Activated CD8-positive, alpha-beta memory T cell treated with anti-CD3 and anti-CD28 coated beads, Interleukin-2, amount 50 U/mL, for 1 hour (primary cell): ENCODE measurements around the gene KPNB1.
"Not testable (repeated sequence)": the region's sequence is repeated elsewhere in the genome, so short reads cannot be mapped to it uniquely, and the experiment has no call there.

Experiments
- DNase-seq: peaks from one replicate; pipeline ENCODE4 v3.0.0-alpha.2; 2020; ENCODE audit errors: extremely low read depth

The KPNB1 gene

DNA sequence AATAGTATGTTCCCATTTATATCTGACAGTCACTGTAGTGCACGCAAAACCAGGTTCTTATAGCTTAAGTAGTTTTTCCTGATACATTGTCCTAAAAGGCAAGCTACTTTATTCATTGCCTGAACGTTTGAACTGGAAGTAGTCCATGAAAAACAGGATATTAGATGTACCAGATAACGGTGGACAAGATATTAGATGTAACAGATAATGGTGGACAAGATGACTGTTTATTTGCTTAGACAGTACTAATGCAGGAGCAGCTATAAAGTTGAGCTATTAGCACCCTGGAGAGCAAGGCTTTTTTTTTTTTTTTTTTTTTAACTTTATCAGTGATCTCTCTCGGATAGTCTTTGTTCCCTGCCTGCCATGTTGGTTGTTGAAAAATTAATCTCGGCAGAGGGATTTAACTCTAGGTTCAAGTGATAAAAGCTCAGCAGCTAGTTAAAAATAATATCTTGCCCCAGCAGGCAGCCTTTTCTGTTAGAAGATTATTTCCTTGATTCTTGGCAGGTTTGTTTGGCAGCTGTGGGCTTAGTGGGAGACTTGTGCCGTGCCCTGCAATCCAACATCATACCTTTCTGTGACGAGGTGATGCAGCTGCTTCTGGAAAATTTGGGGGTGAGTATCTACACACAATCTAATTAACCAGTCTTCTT, 26.9 kb downstream of the KPNB1 start:
- DNase-seq: no peak

DNA sequence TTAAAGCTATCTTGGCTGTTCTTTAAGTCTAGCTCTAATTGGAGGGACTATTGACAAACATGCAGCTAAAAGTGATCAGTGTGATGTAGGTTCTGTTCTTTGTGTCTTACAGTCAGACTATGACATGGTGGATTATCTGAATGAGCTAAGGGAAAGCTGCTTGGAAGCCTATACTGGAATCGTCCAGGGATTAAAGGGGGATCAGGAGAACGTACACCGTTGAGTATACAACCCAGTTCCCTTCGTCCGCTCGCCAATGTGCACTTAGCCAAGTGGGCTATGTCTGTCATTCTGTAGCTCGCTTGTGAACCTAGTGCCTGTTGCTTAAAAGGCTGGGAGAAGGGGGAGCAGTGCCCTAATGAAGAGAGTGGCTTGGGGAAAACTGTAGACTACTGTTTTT, 28.5 kb downstream of the KPNB1 start:
- DNase-seq: no peak

- DNase-seq: no peak
These were observed 32.4 kb downstream of the KPNB1 start for GRCh38 chr17:47682138-47682537.

DNA sequence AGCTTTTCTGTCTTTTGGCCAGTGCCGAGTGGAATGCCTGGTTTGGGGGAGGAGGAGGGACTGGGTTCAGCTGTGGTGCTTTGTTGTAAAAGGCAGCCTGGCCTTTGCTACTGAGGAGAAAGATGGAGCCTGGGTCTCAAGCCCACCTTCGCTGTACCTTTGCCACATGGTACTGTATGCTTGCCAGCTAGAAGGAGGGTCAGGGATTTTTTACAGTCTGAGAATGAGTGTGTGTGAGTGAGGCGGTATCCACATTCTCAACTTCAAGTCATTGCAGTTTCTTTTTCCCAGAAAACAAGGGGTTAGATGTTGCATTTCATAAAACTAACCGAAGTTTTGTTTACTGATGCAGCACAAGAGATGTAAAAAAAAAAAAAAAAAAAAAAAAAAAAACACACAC, 33.0 kb downstream of the KPNB1 start:
- DNase-seq: not testable (repeated sequence)

DNA sequence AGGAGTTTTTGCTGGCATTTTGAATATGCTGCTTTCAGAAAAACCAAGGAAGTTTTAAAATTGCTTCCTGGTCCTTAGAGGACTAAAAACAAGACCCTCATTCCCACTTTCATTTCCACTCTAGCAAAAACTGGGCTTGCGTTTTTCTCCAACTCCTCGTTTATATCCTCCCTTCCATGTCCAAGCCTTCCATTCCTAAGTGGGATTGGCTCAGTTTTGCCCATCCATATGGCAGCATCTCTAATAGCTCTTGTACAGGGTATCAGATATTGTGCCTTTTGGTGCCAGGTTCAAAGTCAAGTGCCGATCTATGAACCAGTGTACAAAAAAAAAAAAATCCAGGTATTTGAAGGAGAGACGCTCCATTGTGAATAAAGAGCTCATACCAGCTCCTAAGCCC, 34.3 kb downstream of the KPNB1 start:
- DNase-seq: no peak

GRCh38 chr17:47684535-47685193, 34.9 kb downstream of the KPNB1 start:
- no peak for DNase-seq

DNA sequence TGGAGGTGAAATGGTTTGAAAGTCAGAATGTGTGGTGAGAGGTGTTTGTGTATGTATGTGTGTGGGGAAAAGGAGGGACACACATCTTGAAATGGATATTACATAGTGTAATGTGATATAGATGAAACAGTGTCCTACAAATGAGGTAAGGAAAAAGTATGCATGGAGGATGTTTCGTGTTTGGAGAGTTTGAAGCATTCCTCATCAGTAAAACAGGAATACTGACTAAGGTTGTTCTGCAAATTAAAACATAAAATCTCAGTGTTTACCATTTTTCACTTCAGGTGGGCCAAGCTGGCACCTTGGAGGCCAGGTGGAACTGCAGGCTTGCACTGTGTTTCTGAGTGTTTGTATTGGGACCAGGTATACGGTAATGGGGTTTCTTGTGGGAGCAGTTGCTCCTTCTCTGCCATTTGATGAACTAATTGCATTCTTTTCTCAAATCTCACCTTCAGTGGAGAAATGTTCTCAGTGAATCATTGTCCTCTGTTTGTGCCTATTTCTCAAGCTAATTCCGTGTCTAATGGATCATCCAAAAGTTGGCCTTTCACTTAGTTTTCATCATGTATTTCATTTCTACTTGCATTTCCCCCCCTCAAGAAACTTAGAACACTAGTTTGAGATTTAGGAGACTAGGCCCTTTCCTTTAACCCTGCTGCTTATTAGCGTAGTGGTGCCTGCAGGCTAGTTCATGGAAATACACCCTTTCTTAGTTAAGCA, 36.0 kb downstream of the KPNB1 start:
- no peak for DNase-seq

DNA sequence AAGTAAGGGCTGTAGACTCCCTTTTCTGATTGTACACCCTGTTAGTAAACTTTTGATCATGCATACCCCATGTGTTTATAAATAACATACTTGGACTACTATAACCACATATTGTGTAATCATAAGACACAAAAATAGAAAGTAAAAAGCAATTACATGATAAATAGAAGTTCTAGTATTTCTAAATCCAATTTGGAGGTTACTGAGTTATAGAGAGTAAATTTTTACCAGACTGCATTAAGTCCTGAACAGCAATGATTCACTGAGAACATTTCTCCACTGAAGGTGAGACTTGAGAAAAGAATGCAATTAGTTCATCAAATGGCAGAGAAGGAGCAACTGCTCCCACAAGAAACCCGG, 36.5 kb downstream of the KPNB1 start:
- DNase-seq: no peak

- DNase-seq: no peak
These were observed 37.1 kb downstream of the KPNB1 start for GRCh38 chr17:47686664-47687327.

GRCh38 chr17:47687328-47687690, 37.6 kb downstream of the KPNB1 start:
- no peak for DNase-seq

GRCh38 chr17:47687748-47688147, 38.0 kb downstream of the KPNB1 start:
- no peak for DNase-seq

DNA sequence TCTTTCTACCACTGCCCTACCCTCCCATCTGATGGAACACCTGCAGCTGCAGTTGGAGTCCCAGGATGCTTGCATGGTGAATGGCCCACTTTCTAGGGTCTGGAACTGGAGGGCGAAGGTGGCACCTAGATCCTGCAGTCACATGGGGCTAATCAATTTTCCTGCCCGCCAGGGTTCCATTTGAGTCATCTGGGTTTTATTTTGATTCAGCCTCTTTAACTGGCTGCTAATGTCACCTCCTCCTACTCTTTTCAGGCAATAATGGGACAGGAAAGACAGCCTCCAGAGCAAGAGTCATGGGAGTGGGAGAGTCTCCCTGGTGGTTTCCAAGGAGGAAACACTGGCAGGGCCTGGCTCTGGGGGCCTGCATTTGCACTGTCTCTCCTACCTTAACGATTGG, 40.4 kb downstream of the KPNB1 start:
- no peak for DNase-seq

DNA sequence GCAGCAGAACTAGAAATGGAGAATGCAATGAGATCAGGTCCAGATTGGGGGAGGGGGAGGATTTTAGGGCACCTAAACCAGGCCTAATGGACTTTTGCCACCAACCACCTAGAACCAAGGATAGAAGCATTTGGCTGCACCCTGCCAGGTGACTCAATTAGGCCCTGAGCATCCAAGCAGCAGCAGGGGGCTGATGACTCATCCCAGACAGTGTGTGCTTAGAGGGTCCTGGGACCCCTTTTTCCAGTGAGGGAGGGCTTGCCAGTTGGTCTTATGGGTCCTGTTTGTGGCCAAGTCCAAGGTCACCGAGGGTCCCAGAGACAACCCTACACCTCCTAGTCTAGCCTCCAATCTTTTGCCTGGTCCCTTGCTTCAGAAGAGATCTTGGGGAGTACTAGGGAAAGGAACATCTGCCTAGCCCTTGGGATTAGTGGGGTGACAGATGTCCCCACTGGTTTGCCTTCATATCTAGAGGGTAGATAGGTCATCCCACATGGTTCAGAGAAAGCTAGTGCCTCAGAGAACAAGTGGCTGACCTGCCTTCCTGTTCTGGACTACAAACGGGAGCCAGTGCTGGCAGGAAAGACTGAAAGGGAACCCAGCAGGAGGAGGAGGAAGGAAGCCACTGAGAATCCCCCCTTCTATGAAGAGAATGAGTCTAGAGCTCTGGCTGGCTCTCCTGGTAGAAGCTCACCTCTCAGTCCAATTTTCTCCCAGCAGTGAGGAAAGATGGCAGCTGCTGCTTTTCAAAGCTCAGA, 42.6 kb downstream of the KPNB1 start:
- no peak for DNase-seq

DNA sequence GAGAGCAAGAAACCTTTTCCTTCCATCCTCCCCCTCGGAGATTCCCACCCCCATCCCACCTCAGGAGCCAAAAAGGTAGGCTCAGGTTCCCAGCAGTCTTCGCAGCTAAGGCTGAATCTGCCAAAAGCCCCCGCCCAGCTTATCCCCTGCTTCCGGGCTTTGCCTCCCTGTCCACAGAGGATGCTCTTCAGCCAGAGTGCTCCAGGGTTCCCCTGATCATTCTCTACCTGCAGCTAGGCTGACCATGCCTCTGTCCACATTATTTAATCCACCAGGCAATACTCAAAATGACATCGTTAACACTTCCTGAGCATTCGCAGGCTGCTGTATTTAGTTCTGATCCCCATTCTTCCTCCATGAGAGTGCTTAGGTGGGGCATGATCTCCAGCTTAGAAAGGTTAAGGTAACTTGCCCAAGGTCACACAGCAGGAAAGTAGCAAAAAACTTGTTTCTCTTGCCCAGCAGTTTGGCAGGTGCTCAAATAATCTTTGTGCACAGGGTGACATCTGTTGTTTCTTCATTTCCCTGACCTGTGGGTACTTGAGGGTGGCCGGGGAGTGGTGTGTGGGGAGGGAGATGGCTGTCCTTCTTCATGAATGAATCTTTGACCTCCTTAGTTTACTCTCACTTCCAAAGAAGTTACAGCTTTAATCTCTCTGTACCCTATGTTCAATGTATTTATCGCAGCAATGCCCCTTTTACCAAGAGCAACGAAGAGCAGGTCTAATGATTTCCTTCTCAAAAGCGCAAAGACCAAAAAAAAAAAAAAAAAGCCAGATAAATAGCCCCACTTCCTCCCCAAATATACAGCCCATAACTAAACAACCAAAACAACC, 43.4 kb downstream of the KPNB1 start:
- no peak for DNase-seq

DNA sequence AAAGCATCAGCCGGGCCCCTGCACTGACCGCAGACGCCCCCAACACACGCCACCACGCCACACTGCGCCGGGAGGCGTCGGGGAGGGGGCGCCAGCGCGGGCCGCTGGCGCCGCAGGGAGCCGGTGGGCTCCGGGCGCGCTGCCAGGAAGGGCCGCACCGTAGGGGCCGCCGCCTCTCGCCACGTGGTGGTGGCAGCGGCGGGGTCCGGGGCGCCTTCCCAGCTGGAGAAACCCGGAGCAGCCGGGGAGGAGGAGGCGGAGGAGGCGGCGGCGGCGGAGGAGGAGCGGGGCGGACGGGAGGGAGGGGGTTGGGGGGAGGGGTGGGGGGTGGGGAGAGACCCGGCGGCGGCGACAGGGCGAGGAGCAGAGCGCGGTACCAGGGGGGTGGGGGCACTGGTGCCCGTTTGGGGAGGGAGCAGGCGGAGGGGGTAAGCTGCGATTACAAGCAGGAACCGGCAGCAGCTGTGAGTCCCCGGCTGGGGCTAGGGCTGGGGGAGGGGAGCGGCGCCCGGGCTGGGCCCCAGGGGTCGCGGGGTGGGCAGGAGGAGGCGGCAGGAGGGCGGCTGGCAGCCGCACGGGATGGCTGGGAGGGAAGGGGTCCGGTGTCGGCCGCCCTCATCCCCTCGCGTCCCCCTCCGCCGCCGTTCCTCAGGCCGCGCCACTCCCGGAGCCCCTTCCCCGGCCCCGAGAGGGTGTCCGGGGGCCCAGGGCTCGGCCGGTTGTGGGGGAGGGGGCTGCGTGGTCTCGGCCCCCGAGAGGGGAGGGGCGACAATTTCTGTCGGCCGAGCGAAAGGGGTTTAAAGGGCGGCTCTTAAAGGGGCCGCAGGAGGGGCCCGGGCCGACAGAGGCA, 44.2 kb downstream of the KPNB1 start, which contains the start of gene TBKBP1:
Gene TBKBP1 (plus strand): TSS at position 431 of the 850 bp plus-strand sequence. CDS start 1,952 bp downstream, outside the sequence.
- no peak for DNase-seq

DNA sequence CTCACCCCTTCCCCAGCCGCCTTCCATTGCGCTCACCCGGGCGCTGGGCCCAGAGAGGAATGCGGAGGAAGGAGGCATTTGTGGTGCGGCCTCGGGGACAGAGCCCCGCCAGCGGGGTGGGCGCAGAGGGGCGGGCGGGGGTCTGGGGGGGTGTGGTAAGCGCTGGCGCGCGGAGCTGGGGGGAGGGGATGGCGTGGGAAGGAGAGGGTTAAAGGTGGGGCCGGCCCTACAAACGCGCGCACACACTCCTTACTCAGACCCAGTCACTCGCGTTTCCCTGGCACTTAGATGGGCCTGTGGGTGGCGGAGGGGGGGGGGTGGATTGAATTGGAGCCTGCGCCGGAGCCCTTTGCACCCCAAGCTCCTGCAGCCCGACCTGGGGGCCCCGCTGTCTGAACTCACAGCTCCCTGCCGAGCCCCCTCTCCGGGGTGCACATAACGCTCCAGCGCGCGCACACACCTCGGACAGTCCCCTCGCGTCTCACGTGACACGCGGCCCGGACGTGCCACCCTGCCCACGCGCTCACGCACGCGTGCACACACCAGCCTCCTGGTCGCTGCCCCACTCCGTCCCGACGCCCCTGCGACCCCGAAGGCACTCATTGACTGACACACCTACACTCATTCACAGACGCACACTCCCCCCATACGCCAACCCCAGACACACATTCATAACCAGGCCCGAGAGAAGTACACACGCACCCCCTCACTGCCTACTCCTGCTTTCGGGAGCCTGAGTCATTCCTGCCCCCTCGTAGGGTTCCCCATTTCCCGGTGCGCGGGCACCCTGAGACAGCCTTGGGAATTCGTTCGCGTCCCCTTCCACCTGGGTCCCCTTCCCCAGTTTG, 45.1 kb downstream of the KPNB1 start:
- no peak for DNase-seq

DNA sequence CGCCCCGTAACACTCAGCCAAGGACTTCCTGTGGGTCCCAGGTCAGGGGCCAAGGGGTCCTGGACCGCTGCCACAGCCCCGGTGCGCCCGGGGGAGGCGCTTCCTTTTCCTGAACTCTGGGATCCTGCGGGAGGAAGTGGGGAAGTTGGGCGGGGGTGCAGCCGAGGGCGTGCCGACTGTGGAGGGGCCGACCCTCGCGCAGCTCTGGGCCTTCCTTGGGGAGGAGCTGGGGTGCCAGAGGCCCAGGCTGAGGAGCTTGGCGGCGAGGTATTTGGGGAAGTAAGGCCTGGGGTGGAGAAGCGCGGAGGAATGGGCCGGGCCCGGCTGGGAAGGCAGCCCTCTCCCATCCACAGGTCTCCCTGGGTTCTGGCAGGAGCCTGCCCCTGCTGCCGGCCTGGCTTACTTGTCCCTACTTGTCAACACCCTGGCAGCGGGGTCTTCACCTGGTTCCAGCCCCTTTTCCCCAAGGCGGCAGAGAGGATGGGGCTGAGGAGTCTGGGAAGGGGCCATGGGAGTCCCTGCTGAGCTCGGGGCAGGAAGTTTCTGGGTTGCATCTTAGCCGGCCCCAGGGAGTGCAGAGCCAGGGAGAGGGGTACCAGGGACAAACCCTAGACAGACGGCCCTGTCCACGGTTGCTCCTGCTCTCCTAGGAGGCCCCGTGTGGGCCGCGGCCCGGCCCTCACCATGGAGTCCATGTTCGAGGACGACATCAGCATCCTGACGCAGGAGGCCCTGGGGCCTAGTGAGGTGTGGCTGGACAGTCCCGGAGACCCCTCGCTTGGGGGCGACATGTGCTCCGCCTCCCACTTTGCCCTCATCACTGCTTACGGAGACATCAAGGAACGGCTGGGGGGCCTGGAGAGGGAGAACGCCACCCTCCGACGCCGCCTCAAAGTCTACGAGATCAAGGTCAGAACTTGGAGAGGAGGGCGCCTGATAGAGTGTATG, 46.0 kb downstream of the KPNB1 start:
- DNase-seq: no peak
